ENCODE results near the gene SLC41A3. TPM values are rescaled to one million over a fixed set of nuclear protein-coding genes. Genes with fewer than 3 reads are reported as not detected.

The SLC41A3 gene
- total and polyA plus RNA-seq, 2 experiments from 2014 or later: 19.8 to 56.0 TPM

DNA sequence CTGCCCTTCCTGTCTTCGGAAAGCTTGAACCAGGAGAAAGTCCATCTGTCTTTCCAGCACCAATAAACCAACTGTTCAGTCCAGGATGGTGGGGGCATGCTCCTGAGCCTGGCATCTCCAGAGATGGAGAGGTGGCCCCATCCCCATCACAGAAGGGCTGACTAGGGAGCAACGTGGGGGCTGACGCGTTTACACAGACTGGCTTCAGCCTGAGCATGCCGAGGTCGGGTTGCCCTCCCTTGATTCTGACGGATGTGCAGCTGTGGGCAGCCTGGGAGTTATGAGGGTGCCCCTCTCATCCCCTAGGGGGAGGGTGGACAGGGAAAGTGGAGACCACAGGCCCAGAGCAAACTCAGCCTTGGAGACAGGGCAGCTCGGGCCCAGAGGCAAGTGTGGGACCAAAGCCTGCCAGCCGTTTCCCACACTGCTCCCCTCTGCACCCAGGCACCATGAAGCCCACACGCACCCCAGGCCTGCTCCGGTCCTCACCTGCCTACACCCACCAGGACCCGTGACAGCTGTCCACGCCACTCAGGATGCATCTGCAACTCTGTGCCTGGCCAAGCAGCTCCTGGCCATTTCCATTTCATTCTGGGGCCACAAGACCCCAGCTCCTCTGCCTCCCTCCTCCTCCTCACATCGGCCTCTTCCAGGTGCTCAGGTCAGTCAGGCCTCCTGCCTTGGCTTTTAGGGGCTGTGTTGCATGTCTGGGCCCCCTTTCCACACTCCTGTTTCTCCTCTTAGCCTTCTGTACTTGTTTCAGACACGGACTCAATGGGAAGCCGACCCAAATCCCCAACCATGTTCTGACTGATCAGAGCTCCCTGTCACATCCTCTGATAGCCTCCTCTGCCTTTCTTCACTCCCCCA is 48.2 kb upstream of the SLC41A3 start:
- Histone ChIP-seq H3K9ac (no peak overlapping the region), H3K27ac (no peak overlapping the region), H3K4me2 (ENCODE audit: unreplicated experiment) (no peak overlapping the region), H4K20me1 (ENCODE audit: insufficient read depth) (no peaks in the 10 kb centered on the region), H3K9me2 (ENCODE audit: insufficient read depth) (no peaks in the 10 kb centered on the region), H3K27me3 (replicated peaks; ENCODE audit: insufficient read depth) (peaks cover 3% of the 10 kb centered on the region; the same call in 1 of the 2 replicates), H3K79me2 (ENCODE audit: insufficient read depth) (no peaks in the 10 kb centered on the region), H2AFZ (no peak overlapping the region), H3K4me3 (no peak overlapping the region), H3F3A (ENCODE audit: insufficient read depth) (no peaks in the 10 kb centered on the region), H3K9me3 (ENCODE audit: low read depth) (no peaks in the 10 kb centered on the region), H3K4me1 (ENCODE audit: insufficient read depth) (no peaks in the 10 kb centered on the region), H3K36me3 (ENCODE audit: low read depth) (no peaks in the 10 kb centered on the region)
- no peak for DNase-seq
- 49 to 59% methylated on average over 15 to 16 of the region's 16 CpGs for WGBS, 2 experiments (ENCODE audit: low coverage in 1 of 2, low lambda C conversion rate in 2 of 2, missing lambda C conversion rate in 2 of 2)
- in situ Hi-C loops (cut with MboI): loop anchor here (10.0 kb wide), 1 partner anchor 263 kb away; the partner anchor contains the start of gene CFAP100
- TF ChIP-seq EZH2 (IDR thresholded peaks at IDR 0.05; ENCODE audit: insufficient read depth, poor library complexity, severe bottlenecking) (no peak), EZH2phosphoT487 (IDR thresholded peaks at IDR 0.05; ENCODE audit: insufficient read depth, low read depth) (no peak)

DNA sequence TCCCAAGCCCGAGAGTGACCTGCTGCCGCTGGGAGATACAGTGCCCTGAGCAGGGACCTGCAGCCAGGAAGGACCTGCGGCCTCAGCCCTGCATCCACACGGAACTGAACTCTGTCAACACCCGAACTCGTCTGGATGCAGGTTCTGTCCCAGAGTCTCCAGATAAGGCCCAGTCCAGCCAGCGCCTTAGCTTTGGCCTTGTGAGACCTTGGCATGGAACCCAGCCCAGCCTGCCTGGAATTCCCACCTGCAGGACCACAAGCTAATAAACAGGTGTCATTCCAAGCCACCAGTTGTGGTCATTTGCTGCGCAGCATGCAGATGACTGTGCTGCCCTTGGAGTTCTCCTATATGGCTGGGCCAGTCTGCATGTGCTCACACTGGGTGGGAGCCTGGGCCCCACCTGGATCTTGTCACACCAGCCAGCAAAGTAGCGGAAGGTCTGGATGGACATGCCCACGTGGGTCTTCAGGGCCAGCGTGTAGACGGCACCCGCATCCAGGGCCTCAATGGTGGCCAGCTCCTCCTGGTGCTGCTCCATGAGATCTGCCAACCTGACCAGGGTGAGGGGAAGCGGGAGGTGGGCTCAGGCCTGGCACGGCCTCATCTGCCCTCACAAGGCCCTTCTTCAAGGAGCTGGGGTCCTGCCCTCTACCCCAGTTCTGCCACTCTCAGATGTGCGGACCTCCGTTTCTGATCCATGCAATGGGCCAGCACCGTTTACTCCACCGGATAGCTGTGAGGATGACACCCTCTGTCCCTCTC is 47.2 kb upstream of the SLC41A3 start:
- Histone ChIP-seq H3K4me3 (no peak overlapping the region), H3K4me1 (ENCODE audit: insufficient read depth) (no peaks in the 10 kb centered on the region), H4K20me1 (ENCODE audit: insufficient read depth) (no peaks in the 10 kb centered on the region), H3K79me2 (ENCODE audit: insufficient read depth) (no peaks in the 10 kb centered on the region), H3K27me3 (replicated peaks; ENCODE audit: insufficient read depth) (peaks cover 6% of the 10 kb centered on the region; the same call in 1 of the 2 replicates), H3K36me3 (ENCODE audit: low read depth) (no peaks in the 10 kb centered on the region), H3K9ac (no peak overlapping the region), H3K9me2 (ENCODE audit: insufficient read depth) (no peaks in the 10 kb centered on the region), H3K9me3 (ENCODE audit: low read depth) (no peaks in the 10 kb centered on the region), H3K27ac (no peak overlapping the region), H2AFZ (no peak overlapping the region), H3F3A (ENCODE audit: insufficient read depth) (no peaks in the 10 kb centered on the region), H3K4me2 (ENCODE audit: unreplicated experiment) (no peak overlapping the region)
- WGBS, 2 experiments (ENCODE audit: low coverage in 1 of 2, low lambda C conversion rate in 2 of 2, missing lambda C conversion rate in 2 of 2): 76 to 77% methylated on average over 17 to 18 of the region's 19 CpGs
- no peak for DNase-seq
- no peak for TF ChIP-seq EZH2 (IDR thresholded peaks at IDR 0.05; ENCODE audit: insufficient read depth, poor library complexity, severe bottlenecking)
- no peak for TF ChIP-seq EZH2phosphoT487 (IDR thresholded peaks at IDR 0.05; ENCODE audit: insufficient read depth, low read depth)
- in situ Hi-C loops (cut with MboI): loop anchor here (10.0 kb wide), 1 partner anchor 264 kb away; the partner anchor contains the start of gene CFAP100

DNA sequence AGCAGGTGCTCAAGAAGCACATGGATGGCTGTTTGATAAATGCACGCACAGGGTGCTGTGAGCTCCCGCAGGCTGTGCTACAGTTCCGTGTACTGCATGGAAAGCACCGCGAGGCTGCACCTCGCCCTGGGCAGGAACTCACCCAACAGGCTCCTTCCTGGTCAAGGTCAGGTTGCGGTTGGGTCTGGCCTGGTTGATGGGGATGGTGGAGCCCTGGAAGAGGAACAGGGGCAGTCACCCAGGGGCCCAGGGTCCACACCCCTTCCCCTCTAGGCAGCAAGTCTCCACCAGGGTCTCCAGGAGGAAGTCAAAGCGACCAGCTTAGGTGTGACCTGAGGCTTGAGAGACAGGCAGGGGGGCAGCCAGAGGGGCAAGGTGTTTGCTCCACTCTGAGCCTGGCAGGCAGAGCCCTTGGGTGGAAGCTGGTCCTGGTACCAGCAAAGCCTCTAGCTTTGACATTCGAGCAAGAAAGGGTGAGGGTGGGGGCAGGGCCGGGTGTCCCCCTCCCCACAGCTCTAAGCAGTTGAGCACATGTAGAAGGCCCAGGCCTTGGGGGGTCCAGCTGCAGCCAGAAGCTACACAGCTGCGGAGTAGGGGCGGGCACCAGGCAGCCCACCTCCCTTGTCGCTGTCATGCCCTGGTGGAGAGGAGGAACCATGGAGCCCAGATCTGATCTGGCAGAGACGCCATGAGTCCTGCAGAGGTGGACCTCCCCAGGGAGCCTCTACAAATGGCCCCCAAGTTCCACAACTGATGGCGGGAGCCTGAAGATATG is 46.3 kb upstream of the SLC41A3 start:
- Histone ChIP-seq H3K4me1 (ENCODE audit: insufficient read depth) (no peaks in the 10 kb centered on the region), H2AFZ (no peak overlapping the region), H3K27ac (no peak overlapping the region), H3K4me3 (no peak overlapping the region), H3K9ac (no peak overlapping the region), H3F3A (ENCODE audit: insufficient read depth) (no peaks in the 10 kb centered on the region), H3K9me3 (ENCODE audit: low read depth) (no peaks in the 10 kb centered on the region), H3K9me2 (ENCODE audit: insufficient read depth) (no peaks in the 10 kb centered on the region), H4K20me1 (ENCODE audit: insufficient read depth) (no peaks in the 10 kb centered on the region), H3K27me3 (replicated peaks; ENCODE audit: insufficient read depth) (peaks cover 6% of the 10 kb centered on the region; the same call in 1 of the 2 replicates), H3K4me2 (ENCODE audit: unreplicated experiment) (no peak overlapping the region), H3K36me3 (ENCODE audit: low read depth) (no peaks in the 10 kb centered on the region), H3K79me2 (ENCODE audit: insufficient read depth) (no peaks in the 10 kb centered on the region)
- TF ChIP-seq EZH2phosphoT487 (IDR thresholded peaks at IDR 0.05; ENCODE audit: insufficient read depth, low read depth): no peak
- TF ChIP-seq EZH2 (IDR thresholded peaks at IDR 0.05; ENCODE audit: insufficient read depth, poor library complexity, severe bottlenecking): no peak
- DNase-seq: no peak
- in situ Hi-C loops (cut with MboI): loop anchor here (10.0 kb wide), 1 partner anchor 265 kb away; the partner anchor contains the start of gene CFAP100
- WGBS, 2 experiments (ENCODE audit: low coverage in 1 of 2, low lambda C conversion rate in 2 of 2, missing lambda C conversion rate in 2 of 2): 61% methylated on average over 15 of the region's 15 CpGs
